ENCODE results near the gene EBF3. TPM values are rescaled to one million over a fixed set of nuclear protein-coding genes. Genes with fewer than 3 reads are reported as not detected.

Gene EBF3
- total and polyA plus RNA-seq, 4 experiments from 2014 or later = not detected

DNA sequence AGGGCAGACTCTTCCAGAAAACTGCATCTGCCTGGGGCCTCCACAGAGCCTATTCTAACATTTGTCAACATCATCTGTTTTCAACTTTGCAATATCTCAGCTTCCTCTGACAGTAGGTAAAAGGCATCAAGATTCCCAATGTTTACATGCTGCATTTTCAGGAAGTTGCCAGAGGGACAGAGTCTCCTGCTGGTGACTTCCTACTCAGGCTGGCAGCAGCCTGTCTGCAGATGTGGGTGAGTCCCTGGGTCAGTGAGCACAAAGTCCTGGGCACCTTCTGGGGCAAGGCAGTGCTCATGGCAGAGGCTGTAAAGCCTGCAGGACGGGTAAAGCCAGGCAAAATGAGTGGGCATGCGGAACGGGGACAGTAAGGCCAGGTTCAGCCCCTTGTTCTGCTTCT, 69.4 kb downstream of the EBF3 start:
- no peak overlapping the region for H3K27ac ChIP-seq (ENCODE audit: low read depth, low read length)
- H3K9me3 ChIP-seq (ENCODE audit: control insufficient read depth in 1 of 2, low read length in 2 of 2) = no peaks in the 10 kb centered on the region
- no peaks in the 10 kb centered on the region for H3K4me1 ChIP-seq (ENCODE audit: insufficient read depth, low read length)
- Mint-ChIP-seq H3K36me3 (no peaks in the 10 kb centered on the region), H3K27me3 (peaks cover 5 to 13% of the 10 kb centered on the region in 2 donors), H3K4me1 (no peaks in the 10 kb centered on the region), H3K27ac (no peak overlapping the region), H3K4me3 (no peak overlapping the region), H3K9me3 (no peaks in the 10 kb centered on the region)
- no peak overlapping the region for H3K4me3 ChIP-seq (ENCODE audit: low read length in 2 of 2)
- no peaks in the 10 kb centered on the region for H3K27me3 ChIP-seq (ENCODE audit: insufficient read depth, low read length)
- ChIA-PET CTCF (ENCODE audit: partially characterized antibody) (interaction anchor here (1.8 kb wide), 1 partner anchor 10 kb away, joined by 7 read pairs; no protein-coding TSS in a partner anchor), POLR2A (ENCODE audit: partially characterized antibody) (no interaction called here)
- no peaks in the 10 kb centered on the region for H3K36me3 ChIP-seq (ENCODE audit: insufficient read depth, low read length)
- DNase-seq = no peak
- intact Hi-C loops (cut with micrococcal nuclease) = no loop called here

- H3K4me1 Mint-ChIP-seq = no peaks in the 10 kb centered on the region
- POLR2A ChIA-PET (ENCODE audit: partially characterized antibody) = no interaction called here
These were observed 70.7 kb downstream of the EBF3 start for GRCh38 chr10:129893104-129894089.

DNA sequence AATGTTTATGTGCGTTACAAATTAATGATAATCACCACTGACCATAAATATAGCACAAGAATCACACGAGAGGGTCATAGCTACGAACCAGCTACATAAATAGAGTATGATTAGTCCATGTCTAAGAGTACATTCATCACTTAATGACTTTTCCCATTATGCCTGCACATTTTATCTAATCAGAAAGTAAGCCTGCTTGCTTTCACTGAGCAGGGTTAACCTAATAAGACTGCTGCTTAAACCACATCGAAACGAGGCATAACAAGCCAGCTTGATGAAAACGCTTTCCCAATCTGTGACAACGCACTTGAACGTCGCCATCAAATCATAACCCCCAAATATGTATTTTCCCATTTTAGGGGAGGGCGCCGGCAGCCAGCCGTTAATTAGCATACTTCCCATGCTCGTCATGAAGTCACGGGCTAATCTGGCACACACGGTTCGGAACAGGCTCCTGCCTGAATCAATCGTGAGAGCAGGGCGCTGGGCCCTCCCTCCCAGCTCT, 71.5 kb downstream of the EBF3 start:
- H3K36me3 Mint-ChIP-seq = no peaks in the 10 kb centered on the region
- ChIA-PET CTCF (ENCODE audit: partially characterized antibody) (interaction anchor here (1.4 kb wide), 1 partner anchor 10 kb away, joined by 4 read pairs; no protein-coding TSS in a partner anchor), POLR2A (ENCODE audit: partially characterized antibody) (no interaction called here)
- H3K27ac Mint-ChIP-seq = no peak overlapping the region
- H3K27me3 Mint-ChIP-seq = peaks cover 0 to 3% of the 10 kb centered on the region in 2 donors
- H3K36me3 ChIP-seq (ENCODE audit: insufficient read depth, low read length) = no peaks in the 10 kb centered on the region
- no peaks in the 10 kb centered on the region for H3K9me3 ChIP-seq (ENCODE audit: control insufficient read depth in 1 of 2, low read length in 2 of 2)
- no peak overlapping the region for H3K4me3 ChIP-seq (ENCODE audit: low read length in 2 of 2)
- H3K9me3 Mint-ChIP-seq = no peaks in the 10 kb centered on the region
- H3K4me1 Mint-ChIP-seq = no peaks in the 10 kb centered on the region
- DNase-seq = no peak
- H3K27me3 ChIP-seq (ENCODE audit: insufficient read depth, low read length) = no peaks in the 10 kb centered on the region
- no peaks in the 10 kb centered on the region for H3K4me1 ChIP-seq (ENCODE audit: insufficient read depth, low read length)
- no peak overlapping the region for H3K27ac ChIP-seq (ENCODE audit: low read depth, low read length)
- intact Hi-C loops (cut with micrococcal nuclease) = no loop called here
- H3K4me3 Mint-ChIP-seq = no peak overlapping the region

More at GRCh38 chr10:129893104-129894089, 70.7 kb downstream of the EBF3 start:
- Histone ChIP-seq H3K4me3 (ENCODE audit: low read length in 2 of 2) (no peak overlapping the region), H3K27me3 (ENCODE audit: insufficient read depth, low read length) (no peaks in the 10 kb centered on the region), H3K27ac (ENCODE audit: low read depth, low read length) (no peak overlapping the region), H3K36me3 (ENCODE audit: insufficient read depth, low read length) (no peaks in the 10 kb centered on the region), H3K9me3 (ENCODE audit: control insufficient read depth in 1 of 2, low read length in 2 of 2) (no peaks in the 10 kb centered on the region), H3K4me1 (ENCODE audit: insufficient read depth, low read length) (no peaks in the 10 kb centered on the region)
- Mint-ChIP-seq H3K36me3 (no peaks in the 10 kb centered on the region), H3K9me3 (no peaks in the 10 kb centered on the region), H3K4me3 (no peak overlapping the region), H3K27ac (no peak overlapping the region), H3K27me3 (peaks cover 5 to 8% of the 10 kb centered on the region in 2 donors)
- no peak for DNase-seq
- intact Hi-C loops (cut with micrococcal nuclease) = no loop called here
- CTCF ChIA-PET (ENCODE audit: partially characterized antibody) = interaction anchor here (1.4 kb wide), 1 partner anchor 11 kb away, joined by 4 read pairs; no protein-coding TSS in a partner anchor

DNA sequence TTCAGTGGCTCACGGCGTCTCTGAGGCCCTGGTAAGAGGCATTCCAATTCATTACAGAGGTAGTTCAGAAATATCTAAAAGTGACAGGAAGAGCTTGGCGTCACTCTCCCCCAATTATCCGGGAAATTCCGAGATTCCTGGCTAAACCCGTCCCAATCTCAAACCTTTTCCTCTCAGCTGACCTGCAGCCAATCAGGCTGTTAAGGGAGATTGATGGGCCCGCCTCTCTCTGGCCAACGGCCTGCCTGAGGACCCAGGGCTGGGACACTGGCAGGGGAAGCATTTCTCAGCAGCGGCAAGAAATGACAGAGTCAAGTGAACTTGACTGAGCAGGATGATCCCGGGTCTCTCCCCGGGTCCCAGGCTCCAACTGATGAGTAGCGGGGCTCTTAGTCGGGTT, 72.3 kb downstream of the EBF3 start:
- ChIA-PET POLR2A (ENCODE audit: partially characterized antibody) (no interaction called here), CTCF (ENCODE audit: partially characterized antibody) (interaction anchor here (1.7 kb wide), 1 partner anchor 11 kb away, joined by 5 read pairs; no protein-coding TSS in a partner anchor)
- no peaks in the 10 kb centered on the region for H3K36me3 Mint-ChIP-seq
- no peaks in the 10 kb centered on the region for H3K4me1 Mint-ChIP-seq
- Histone ChIP-seq H3K9me3 (ENCODE audit: control insufficient read depth in 1 of 2, low read length in 2 of 2) (no peaks in the 10 kb centered on the region), H3K27ac (ENCODE audit: low read depth, low read length) (no peak overlapping the region), H3K4me3 (ENCODE audit: low read length in 2 of 2) (no peak overlapping the region), H3K36me3 (ENCODE audit: insufficient read depth, low read length) (no peaks in the 10 kb centered on the region), H3K27me3 (ENCODE audit: insufficient read depth, low read length) (no peaks in the 10 kb centered on the region), H3K4me1 (ENCODE audit: insufficient read depth, low read length) (no peaks in the 10 kb centered on the region)
- H3K27me3 Mint-ChIP-seq = peaks cover 0 to 3% of the 10 kb centered on the region in 2 donors
- H3K27ac Mint-ChIP-seq = no peak overlapping the region
- DNase-seq = no peak
- no peaks in the 10 kb centered on the region for H3K9me3 Mint-ChIP-seq
- intact Hi-C loops (cut with micrococcal nuclease) = no loop called here
- no peak overlapping the region for H3K4me3 Mint-ChIP-seq

DNA sequence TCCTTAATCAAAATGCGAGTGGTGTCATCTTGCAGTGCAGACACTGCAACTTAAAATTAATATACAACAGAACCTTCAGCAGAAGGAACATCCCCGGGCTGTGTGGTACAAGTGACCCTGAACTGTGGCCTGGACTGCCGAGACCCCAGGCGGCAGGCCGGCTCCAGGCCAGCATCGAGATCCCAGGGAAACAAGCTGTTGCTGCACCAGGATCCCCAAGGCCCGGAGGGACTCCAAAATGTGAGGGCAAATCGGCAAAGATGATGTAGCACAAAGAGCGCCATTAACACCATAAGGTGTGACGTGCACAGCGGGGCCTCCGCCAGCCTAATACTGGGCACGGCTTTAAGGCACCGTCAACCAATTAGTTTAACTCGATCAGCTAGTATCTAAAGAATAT, 73.9 kb downstream of the EBF3 start:
- Histone ChIP-seq H3K4me3 (ENCODE audit: low read length in 2 of 2) (no peak overlapping the region), H3K36me3 (ENCODE audit: insufficient read depth, low read length) (no peaks in the 10 kb centered on the region), H3K27ac (ENCODE audit: low read depth, low read length) (no peak overlapping the region), H3K27me3 (ENCODE audit: insufficient read depth, low read length) (no peaks in the 10 kb centered on the region), H3K4me1 (ENCODE audit: insufficient read depth, low read length) (no peaks in the 10 kb centered on the region), H3K9me3 (ENCODE audit: control insufficient read depth in 1 of 2, low read length in 2 of 2) (no peaks in the 10 kb centered on the region)
- Mint-ChIP-seq H3K36me3 (no peaks in the 10 kb centered on the region), H3K27me3 (peaks cover 0 to 1% of the 10 kb centered on the region in 2 donors), H3K9me3 (no peaks in the 10 kb centered on the region), H3K4me3 (no peak overlapping the region), H3K4me1 (no peaks in the 10 kb centered on the region), H3K27ac (no peak overlapping the region)
- no peak for DNase-seq
- ChIA-PET POLR2A (ENCODE audit: partially characterized antibody) (no interaction called here), CTCF (ENCODE audit: partially characterized antibody) (interaction anchor here (0.7 to 1.7 kb wide), 3 partner anchors 9 to 213 kb away, joined by 3 to 5 read pairs (median 5); no protein-coding TSS in a partner anchor)
- intact Hi-C loops (cut with micrococcal nuclease) = no loop called here

GRCh38 chr10:129888784-129889616, 75.1 kb downstream of the EBF3 start:
- Histone ChIP-seq H3K27ac (ENCODE audit: low read depth, low read length) (no peak overlapping the region), H3K9me3 (ENCODE audit: control insufficient read depth in 1 of 2, low read length in 2 of 2) (no peaks in the 10 kb centered on the region), H3K4me3 (ENCODE audit: low read length in 2 of 2) (no peak overlapping the region), H3K4me1 (ENCODE audit: insufficient read depth, low read length) (no peaks in the 10 kb centered on the region), H3K27me3 (ENCODE audit: insufficient read depth, low read length) (no peaks in the 10 kb centered on the region), H3K36me3 (ENCODE audit: insufficient read depth, low read length) (no peaks in the 10 kb centered on the region)
- H3K27ac Mint-ChIP-seq = no peak overlapping the region
- intact Hi-C loops (cut with micrococcal nuclease) = loop anchor here (5.0 kb wide), 1 partner anchor 223 kb away; the partner anchor contains the start of gene C10orf143
- H3K4me1 Mint-ChIP-seq = no peaks in the 10 kb centered on the region
- no peaks in the 10 kb centered on the region for H3K9me3 Mint-ChIP-seq
- H3K36me3 Mint-ChIP-seq = no peaks in the 10 kb centered on the region
- peaks cover 0 to 1% of the 10 kb centered on the region in 2 donors for H3K27me3 Mint-ChIP-seq
- no peak overlapping the region for H3K4me3 Mint-ChIP-seq
- DNase-seq = peak in 3 of 5 donors; percentile 11 to 28 (median 13)
- CTCF ChIA-PET (ENCODE audit: partially characterized antibody) = interaction anchor here (0.8 to 2.4 kb wide), 7 partner anchors 9 to 297 kb away, joined by 3 to 14 read pairs (median 5); partner anchors contain the start of gene C10orf143
- POLR2A ChIA-PET (ENCODE audit: partially characterized antibody) = interaction anchor here (0.9 kb wide), 1 partner anchor 221 kb away, joined by 4 read pairs; the partner anchor contains the start of gene C10orf143
